Measurements from ENCODE around the gene LSMEM2.
"Not testable (repeated sequence)": the region's sequence is repeated elsewhere in the genome, so short reads cannot be mapped to it uniquely, and the experiment has no call there.

LSMEM2 gene

DNA sequence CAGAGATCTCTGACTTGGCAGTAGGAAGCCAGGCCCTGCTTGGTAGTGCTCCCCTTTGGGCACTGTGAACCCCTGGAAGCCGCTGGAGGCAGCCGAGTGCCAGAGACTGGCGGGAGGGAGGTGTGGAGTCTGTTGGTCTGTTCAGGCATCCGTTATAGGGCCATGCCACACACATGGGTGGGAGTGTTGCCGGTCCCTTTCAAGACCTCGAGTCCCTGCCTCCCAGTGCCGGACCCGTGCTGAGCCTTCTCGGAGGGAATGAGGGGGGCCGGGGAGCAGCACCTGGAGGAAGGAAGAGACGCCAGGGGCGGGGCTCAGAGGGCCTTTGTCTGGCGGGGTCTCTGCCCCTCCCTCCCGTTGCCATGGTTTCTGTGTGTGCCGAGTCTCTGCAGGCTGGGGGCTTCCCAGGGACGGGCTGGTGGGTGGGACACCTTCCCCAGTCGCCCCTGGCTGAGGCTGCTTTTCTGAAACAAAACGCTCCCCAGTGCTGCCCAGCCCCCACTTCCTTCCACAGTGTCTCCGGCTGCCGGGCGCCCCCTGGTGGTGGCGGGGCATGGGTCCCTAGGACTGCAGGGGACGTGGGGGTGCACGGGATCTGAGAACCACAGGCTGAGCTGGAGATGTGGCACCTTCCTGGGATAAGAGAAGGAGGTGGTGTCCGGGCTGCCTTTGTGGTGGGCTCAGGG is 32.9 kb upstream of the LSMEM2 start:
- DNase-seq (ENCODE audit: low read depth in 3 of 3), result peak; percentile 92 to 94 (median 93)

DNA sequence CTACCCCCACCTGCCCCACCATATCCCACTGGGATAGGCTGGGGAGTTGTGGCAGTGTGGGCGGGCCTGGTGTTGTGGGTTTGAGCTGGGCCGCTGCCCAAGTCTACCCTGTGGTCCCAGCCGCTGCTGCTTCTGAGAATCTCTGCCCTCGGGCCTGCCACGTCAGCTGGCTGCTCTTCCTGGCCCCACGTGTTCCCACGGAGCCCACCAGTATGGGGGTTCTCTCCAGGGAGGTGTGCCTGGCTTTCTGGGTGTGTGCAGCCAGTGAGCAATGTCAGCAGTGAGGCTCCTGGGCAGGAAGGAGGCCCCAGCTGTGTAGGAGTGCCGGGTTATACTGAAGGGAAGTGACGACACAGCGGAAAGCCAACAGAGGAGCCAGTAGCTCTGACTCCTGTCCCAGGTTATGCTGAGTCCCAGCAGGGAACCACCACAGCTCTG is 32.4 kb upstream of the LSMEM2 start:
- DNase-seq (ENCODE audit: low read depth in 3 of 3), result peak; percentile 74 to 85 (median 75)

DNA sequence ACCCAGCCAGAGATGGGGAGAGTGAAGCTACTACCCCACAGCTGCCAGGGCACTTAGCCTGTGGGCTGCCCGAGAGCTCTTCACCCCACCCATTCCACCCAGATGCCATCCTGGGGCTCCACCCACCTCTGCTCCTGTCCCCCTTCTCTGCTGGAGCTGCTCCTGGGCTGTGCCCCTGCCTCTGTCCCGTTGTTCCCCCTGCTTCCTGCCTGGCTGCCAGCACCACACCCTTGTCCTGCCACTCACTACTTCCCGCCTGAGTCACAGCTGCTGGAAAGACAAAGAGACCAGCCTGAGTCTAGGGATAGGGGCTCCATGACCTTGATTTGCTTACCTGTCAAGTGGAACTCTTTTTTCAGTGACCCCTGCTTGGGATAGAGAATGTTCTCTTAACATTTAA is 30.5 kb upstream of the LSMEM2 start:
- DNase-seq (ENCODE audit: low read depth in 3 of 3), result no peak

DNA sequence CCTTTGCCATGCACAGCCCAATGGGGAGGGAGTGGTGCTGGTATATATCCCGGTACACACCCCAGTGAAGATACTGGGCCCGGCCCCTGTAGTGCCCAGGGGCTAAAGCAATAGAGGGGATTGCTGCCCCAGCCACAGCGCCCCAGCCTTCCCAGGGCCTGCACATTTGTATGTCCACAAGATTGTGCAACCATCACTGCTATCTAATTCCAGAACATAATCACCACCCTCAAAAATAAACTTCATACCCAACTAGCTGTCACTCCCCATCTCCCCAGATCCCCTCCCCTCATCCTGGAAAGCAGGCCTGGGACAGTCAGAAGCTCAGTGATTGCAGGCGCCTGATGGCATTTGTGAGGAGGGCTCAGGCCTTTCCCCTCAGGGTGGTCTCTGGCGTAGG is 29.4 kb upstream of the LSMEM2 start:
- DNase-seq (ENCODE audit: low read depth in 3 of 3), result no peak

DNA sequence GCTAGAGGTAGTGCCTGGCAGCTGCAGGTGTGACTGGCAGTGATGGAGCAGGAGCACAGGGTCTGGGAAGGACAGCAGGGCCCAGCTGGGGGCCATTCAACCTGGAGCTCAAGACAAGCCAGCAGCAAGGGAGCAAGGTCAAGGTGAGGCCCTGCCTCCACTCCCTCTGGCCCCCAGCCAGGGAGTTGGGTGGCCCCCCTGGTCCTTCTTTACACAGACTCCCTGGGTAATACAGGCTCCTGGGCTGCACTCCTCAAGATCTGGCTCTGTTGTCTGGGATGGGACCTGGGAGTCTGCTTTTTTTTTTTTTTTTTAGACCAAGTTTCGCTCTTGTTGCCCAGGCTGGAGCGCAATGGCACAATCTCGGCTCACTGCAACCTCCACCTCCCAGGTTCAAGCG is 28.4 kb upstream of the LSMEM2 start:
- DNase-seq (ENCODE audit: low read depth in 3 of 3), result no peak

DNA sequence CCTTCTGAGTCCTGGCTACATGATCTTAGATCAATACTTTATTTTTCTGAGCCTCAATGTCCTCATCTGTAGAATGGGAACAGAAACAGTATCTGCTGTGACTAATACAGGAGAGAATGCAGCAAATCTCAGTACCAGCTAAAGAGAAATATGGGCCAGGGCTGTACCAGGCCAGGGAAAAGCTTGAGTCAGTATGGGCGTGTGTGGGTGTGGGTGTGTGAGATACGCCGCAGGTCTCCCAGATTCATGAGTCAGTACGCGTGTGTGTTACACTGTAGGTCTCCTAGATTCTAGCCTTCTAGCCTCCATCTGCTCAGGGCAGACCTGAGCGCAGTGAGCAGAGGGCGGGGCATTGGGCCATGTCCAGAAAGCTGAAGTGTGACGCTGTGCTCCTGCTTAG is 27.7 kb upstream of the LSMEM2 start:
- peak in 2 of 3 experiments; percentile 23 to 63 for DNase-seq (ENCODE audit: low read depth in 3 of 3)

DNA sequence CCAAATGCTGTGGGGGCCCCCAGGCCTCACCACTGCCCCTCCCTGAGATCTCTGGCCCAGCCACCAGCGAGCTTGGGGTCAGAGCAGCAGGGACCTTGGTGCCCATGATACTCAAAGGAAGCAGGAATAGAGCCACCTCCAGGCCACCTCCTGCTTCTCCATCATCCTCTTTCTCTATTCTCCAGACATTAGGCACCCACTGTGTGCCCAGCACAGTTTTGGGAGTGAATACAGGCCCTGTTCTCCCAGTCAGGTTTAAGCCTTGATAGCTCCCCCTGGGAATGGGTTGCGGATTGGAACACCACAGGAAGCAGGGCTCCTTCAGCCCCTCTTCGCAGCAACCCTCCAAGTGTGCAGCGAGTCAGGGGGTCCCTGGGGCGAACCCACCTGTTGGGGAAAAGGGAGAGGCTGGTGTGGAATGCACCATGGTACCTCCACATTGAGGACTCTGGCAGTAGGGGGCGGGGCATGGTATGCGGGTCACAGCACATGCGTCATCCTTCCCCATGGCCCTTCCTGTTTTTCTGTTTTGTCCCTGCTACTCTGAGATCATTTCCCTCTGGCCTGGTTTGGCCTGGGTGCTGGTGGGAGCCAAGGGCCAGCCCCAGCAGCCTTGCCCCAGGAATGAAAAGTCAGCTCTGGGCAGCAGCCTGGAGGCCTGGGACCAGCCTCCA is 24.2 kb upstream of the LSMEM2 start:
- DNase-seq (ENCODE audit: low read depth in 3 of 3), result no peak

- DNase-seq (ENCODE audit: low read depth in 3 of 3), result no peak
Observed at GRCh38 chr3:50255251-50255615, 23.7 kb upstream of the LSMEM2 start.

GRCh38 chr3:50256978-50257890 is 21.7 kb upstream of the LSMEM2 start:
- DNase-seq (ENCODE audit: low read depth in 3 of 3), result peak in 1 of 3 experiments; percentile 49

- DNase-seq (ENCODE audit: low read depth in 3 of 3), result no peak
Observed at GRCh38 chr3:50258029-50258680, 20.7 kb upstream of the LSMEM2 start.

DNA sequence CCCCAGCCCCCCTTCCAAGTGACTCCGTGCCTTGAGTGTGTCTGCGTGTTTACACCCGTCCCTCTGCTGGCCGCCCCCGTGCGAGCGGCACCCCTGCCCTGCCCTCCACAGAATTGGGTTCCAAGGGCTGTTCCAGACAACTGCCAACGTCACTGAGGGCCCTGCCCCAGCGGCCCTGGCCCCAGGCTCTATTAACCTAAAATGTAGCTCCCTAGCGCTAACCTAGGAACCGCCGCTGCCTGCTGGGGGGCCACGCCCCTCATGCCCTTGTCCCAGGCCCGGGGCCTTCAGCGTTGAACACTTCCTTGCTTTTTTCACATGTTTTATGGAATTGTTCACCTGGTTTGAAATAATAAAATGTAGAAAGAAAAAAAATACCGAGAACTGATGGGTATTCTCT is 19.9 kb upstream of the LSMEM2 start:
- no peak for DNase-seq (ENCODE audit: low read depth in 3 of 3)

DNA sequence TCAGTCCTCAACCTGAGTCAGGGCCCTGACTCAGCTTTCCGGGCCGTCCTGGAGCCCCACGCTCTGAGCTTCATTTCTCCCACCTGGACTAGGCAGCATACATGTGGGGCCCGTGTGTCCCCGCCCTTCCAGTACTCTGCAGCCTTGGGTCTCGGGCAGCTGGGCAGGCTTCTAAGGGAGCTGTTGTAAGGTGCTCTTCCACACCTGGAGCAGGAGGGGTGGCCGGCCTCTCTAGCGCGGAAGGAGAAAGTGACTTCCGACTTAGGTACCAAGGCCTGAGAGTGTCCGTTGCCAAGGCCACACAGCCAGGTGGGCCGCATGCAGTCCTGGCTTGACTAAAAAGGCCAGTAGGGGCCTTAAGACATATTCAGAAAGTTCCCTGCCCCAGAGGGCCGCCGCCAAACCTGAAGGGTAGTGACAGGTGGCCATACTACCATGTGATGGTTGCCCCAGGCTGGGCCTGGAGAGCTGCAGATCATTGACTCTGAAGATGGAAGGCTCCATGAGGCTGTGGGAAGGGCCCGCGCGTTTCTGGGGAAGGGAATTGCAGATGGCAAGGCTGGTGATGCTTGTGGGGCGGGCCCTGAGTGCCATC is 19.4 kb upstream of the LSMEM2 start:
- DNase-seq (ENCODE audit: low read depth in 3 of 3), result no peak

GRCh38 chr3:50260027-50260941 is 18.6 kb upstream of the LSMEM2 start:
- DNase-seq (ENCODE audit: low read depth in 3 of 3), result peak; percentile 63 to 85 (median 69)

DNA sequence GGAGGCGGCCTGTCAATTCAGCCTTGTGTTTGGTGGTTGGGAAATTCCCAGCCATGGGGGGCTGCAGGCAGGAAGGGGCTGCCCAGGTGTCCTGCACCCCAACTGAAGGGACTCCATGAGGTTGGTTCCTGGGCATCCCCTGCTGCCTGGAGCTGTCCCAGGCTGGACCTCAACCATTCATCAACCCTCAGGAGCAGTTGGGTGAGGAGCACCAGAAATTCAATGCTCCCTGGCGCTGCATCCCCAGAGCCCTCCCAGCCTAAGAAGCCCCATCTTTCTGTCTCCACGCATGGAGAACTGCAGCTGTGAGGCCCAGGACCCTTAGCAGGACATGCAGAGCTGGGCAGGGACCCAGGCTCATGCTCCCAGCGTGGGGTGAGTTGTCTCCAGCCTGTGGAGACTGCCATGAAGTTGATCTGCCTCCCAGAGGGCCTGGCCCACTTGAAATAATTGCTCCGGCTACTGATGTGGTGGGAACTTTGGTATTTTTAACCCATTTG is 17.9 kb upstream of the LSMEM2 start:
- DNase-seq (ENCODE audit: low read depth in 3 of 3), result no peak

DNA sequence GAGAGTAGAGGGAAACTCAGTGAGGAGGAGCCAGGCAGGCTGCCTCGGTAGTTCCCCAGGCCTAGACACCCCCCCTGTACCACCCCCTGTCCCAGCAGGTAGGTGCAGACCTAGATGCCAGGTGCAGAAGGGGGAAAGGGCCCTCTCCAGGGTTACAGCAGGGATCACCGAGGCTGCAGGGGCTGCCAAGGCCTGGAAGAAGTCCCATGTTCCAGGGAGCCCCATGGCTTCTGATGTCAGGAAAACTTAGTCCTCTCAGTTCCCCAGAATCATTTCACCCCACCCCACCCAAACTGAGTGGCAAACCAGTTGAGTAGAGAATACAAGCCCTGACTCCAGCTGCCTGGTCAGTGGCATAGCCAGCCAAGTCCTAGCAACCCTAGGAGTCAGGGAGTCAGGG is 17.4 kb upstream of the LSMEM2 start:
- no peak for DNase-seq (ENCODE audit: low read depth in 3 of 3)

DNA sequence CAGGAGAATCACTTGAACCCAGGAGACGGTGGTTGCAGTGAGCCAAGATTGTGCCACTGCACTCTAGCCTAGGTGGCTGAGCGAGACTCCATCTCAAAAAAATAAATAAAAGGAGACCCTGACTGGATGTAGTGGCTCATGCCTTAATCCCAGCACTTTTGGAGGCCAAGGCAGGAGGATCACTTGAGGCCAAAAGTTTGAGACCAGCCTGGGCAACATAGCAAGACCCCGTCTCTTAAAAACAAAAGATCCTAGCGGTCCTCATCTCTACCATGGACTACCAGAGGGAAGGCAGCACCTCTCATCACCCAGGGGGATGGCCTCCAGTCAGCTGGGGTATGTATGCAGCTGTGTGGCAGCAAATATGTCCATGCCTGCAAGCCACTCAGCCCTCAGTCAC is 16.7 kb upstream of the LSMEM2 start:
- not testable (repeated sequence) for DNase-seq (ENCODE audit: low read depth in 3 of 3)

GRCh38 chr3:50262778-50263177 is 16.1 kb upstream of the LSMEM2 start:
- DNase-seq (ENCODE audit: low read depth in 3 of 3), result no peak

- DNase-seq (ENCODE audit: low read depth in 3 of 3), result no peak
Observed at GRCh38 chr3:50263478-50264382, 15.2 kb upstream of the LSMEM2 start.

- no peak for DNase-seq (ENCODE audit: low read depth in 3 of 3)
Observed at GRCh38 chr3:50264383-50264963, 14.4 kb upstream of the LSMEM2 start.

All from stimulated activated CD4-positive, alpha-beta T cell treated with anti-CD3 and anti-CD28 coated beads, TNF-alpha, amount 100 ng/mL, for 24 hours (primary cell).